Activated B cell treated with CpG ODN at 0.5 μM for 24 hours (primary cell): ENCODE results near the gene DTX3L. TPM values are rescaled to one million over a fixed set of nuclear protein-coding genes. Genes with fewer than 3 reads are reported as not detected.

Experiments used
- ATAC-seq: fragments of 200-7000 bp; cut with Tn5 transposase; one replicate; pipeline ENCODE4 v1.10.0; 2021; ENCODE audit warnings: low read depth, mild to moderate bottlenecking, moderate library complexity
- CTCF ChIA-PET: fragments of 350-600 bp; sonication (Branson Sonifier 250); formaldehyde crosslinking; loops from one replicate; lab custom pipeline; 2021; ENCODE audit warnings: antibody characterized with exemption; lab: Charles Lee
- POLR2A ChIA-PET: fragments of 350-600 bp; sonication (Branson Sonifier 250); formaldehyde crosslinking; loops from one replicate; lab custom pipeline; 2021; ENCODE audit warnings: antibody characterized with exemption; lab: Charles Lee
- DNase-seq: peaks from one replicate; pipeline ENCODE4 v3.0.0; 2022
- H3K27ac Mint-ChIP-seq: one replicate; pipeline ENCODE4 v1.8.0; 2020; ENCODE audit warnings: mixed read lengths
- H3K27me3 Mint-ChIP-seq: one replicate; pipeline ENCODE4 v1.8.0; 2021; ENCODE audit warnings: mixed read lengths
- H3K36me3 Mint-ChIP-seq: one replicate; pipeline ENCODE4 v1.8.0; 2021; ENCODE audit warnings: low read depth, mixed read lengths
- H3K4me1 Mint-ChIP-seq: one replicate; pipeline ENCODE4 v1.8.0; 2021; ENCODE audit warnings: mixed read lengths
- H3K4me3 Mint-ChIP-seq: one replicate; pipeline ENCODE4 v1.8.0; 2020; ENCODE audit warnings: mild to moderate bottlenecking, mixed read lengths
- H3K9me3 Mint-ChIP-seq: one replicate; pipeline ENCODE4 v1.8.0; 2020; ENCODE audit warnings: mixed read lengths
- intact Hi-C: fragments of 100-400 bp; cut with micrococcal nuclease; formaldehyde crosslinking; loops from one replicate; pipeline ENCODE4 v1.15.1; 2024
- total RNA-seq: library from RNA; stranded (reverse); gene quantifications from 2 replicates; pipeline ENCODE4 v1.2.3, GENCODE V29; 2022
- TF ChIP-seq, protein P1 (sequence below): fragments of 200-600 bp; IDR thresholded peaks from one replicate; pipeline ENCODE4 v1.8.0; 2022; ENCODE audit warnings: antibody characterized with exemption, mild to moderate bottlenecking

Gene DTX3L
- total RNA-seq, 1 donor from 2014 or later: 76.5 TPM

DNA sequence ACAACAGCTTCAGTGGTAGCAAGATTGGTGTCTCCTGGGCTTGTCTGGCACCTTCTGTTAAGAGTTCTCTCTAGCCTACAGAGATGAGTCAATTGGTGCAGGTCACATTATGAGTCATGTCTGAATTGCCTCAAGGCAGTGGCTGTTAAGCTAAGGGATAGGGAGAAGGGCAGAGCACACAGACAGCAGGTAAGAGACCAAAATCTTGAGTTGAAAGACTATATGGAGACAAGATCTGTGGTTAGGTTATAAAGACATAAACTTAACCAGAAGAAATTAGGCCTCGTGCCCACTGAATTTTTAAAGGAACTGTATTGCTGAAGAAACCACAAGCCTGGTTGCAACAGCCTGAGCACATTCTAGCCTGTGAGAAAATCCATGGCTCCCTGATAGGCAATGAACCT lies 30.2 kb upstream of the DTX3L start:
- no peak overlapping the region for H3K4me3 Mint-ChIP-seq
- ATAC-seq (peak; percentile 92), DNase-seq (no peak)
- H3K36me3 Mint-ChIP-seq: peaks cover 82% of the 10 kb centered on the region
- no peaks in the 10 kb centered on the region for H3K9me3 Mint-ChIP-seq
- ChIA-PET POLR2A (interaction anchor here (0.6 to 1.4 kb wide), 3 partner anchors 19 to 146 kb away, joined by 3 read pairs; partner anchors contain the start of genes KPNA1 and WDR5B), CTCF (no interaction called here)
- intact Hi-C loops: loop anchor here (5.0 kb wide), 1 partner anchor 987 kb away; the partner anchor contains the start of gene POLQ
- H3K4me1 Mint-ChIP-seq: peaks cover 3% of the 10 kb centered on the region
- H3K27ac Mint-ChIP-seq: no peak overlapping the region
- H3K27me3 Mint-ChIP-seq: no peaks in the 10 kb centered on the region
- TF ChIP-seq, protein P1, sequence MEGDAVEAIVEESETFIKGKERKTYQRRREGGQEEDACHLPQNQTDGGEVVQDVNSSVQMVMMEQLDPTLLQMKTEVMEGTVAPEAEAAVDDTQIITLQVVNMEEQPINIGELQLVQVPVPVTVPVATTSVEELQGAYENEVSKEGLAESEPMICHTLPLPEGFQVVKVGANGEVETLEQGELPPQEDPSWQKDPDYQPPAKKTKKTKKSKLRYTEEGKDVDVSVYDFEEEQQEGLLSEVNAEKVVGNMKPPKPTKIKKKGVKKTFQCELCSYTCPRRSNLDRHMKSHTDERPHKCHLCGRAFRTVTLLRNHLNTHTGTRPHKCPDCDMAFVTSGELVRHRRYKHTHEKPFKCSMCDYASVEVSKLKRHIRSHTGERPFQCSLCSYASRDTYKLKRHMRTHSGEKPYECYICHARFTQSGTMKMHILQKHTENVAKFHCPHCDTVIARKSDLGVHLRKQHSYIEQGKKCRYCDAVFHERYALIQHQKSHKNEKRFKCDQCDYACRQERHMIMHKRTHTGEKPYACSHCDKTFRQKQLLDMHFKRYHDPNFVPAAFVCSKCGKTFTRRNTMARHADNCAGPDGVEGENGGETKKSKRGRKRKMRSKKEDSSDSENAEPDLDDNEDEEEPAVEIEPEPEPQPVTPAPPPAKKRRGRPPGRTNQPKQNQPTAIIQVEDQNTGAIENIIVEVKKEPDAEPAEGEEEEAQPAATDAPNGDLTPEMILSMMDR: no peak

DNA sequence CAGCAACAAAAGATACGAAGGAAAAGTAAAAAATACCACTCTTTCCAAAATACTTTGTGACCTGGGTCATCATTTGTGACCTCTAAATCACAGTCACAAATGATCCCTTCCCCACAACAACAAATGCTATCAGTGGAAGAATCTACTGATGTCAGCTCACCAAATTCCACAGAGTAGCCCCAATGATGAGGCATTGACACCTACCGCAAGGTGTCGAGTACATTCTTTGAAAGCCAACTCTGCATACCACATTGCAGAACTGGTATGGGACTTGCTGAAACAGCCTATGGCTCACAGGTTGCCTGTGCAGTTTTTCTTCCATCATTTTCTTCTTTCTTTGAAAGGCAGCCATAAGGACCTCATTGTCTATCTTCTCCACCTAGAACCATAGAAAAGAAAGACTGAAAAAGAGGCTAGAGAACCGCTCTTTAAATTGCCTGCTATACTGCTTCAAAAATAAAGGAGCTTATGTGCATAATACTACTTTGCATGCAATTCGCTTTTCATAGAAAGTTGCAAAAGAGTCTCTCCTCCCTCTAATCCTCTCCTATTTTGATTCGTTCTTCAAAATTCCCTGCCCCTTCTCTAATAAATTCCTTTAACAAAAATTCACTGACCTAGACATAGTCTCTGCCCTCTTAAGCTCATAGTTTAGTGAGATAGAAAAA lies 28.0 kb upstream of the DTX3L start:
- DNase-seq (no peak), ATAC-seq (no peak)
- intact Hi-C loops: no loop called here
- no peak overlapping the region for H3K27ac Mint-ChIP-seq
- peaks cover 88% of the 10 kb centered on the region for H3K36me3 Mint-ChIP-seq
- no peaks in the 10 kb centered on the region for H3K9me3 Mint-ChIP-seq
- POLR2A ChIA-PET: no interaction called here
- no peak overlapping the region for H3K4me3 Mint-ChIP-seq
- CTCF ChIA-PET: interaction anchor here (0.5 to 1.1 kb wide), 2 partner anchors 143 to 159 kb away, joined by 3 read pairs; no protein-coding TSS in a partner anchor
- no peaks in the 10 kb centered on the region for H3K27me3 Mint-ChIP-seq
- peaks cover 3% of the 10 kb centered on the region for H3K4me1 Mint-ChIP-seq
- TF ChIP-seq, protein P1: no peak

DNA sequence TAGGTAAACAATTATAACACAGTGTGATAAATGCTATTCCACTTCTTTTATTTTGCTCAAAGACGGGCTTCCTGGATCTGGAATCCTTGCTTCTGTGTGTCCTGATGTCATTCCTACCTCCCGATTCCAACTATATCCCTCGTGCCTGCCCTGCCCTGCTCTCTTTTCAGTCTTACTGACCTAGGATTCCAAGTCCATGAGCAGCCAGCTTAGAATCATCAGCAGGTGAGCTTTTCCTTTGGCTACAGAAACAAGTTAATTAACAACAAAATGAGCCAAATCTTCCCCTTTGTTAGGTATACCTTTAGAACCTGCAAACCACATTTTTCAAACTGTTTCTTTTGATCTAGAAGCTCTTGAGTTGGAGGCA lies 27.5 kb upstream of the DTX3L start:
- DNase-seq (no peak), ATAC-seq (no peak)
- intact Hi-C loops: no loop called here
- Mint-ChIP-seq H3K4me1 (peaks cover 3% of the 10 kb centered on the region), H3K9me3 (no peaks in the 10 kb centered on the region), H3K27me3 (no peaks in the 10 kb centered on the region), H3K36me3 (peaks cover 88% of the 10 kb centered on the region), H3K4me3 (no peak overlapping the region), H3K27ac (no peak overlapping the region)
- ChIA-PET CTCF (interaction anchor here (0.5 to 1.1 kb wide), 2 partner anchors 144 to 158 kb away, joined by 3 read pairs; no protein-coding TSS in a partner anchor), POLR2A (no interaction called here)
- TF ChIP-seq, protein P1: no peak

DNA sequence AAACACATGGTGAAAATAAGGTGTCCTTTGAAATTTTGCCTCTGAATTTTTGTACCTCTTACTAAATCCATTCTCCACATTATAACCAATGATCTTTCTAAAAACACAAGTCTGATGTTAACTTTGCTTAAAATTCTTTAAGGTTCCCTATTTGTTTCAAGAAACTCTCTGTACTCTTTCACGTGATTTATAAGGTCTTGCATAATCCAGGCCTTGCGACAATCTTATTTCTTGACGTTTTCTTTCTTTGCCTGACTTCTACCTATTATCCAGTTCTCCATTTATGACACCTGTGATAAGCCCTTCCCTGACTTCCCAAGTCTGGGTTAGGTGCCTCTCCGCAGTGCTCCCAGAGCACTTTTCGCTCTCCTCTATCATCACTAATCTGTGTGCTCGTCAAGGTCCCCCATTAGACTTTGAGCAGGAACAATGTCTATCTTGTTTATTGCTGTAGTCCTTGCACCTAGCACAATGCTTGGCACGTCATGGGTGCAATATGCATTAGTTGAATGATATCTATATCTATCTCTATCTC lies 25.1 kb upstream of the DTX3L start:
- Mint-ChIP-seq H3K27me3 (no peaks in the 10 kb centered on the region), H3K4me1 (no peaks in the 10 kb centered on the region), H3K9me3 (no peaks in the 10 kb centered on the region), H3K27ac (peak overlapping the region; percentile 25), H3K4me3 (no peak overlapping the region), H3K36me3 (peaks cover 80% of the 10 kb centered on the region)
- POLR2A ChIA-PET: no interaction called here
- DNase-seq (no peak), ATAC-seq (no peak)
- TF ChIP-seq, protein P1: no peak
- intact Hi-C loops: no loop called here
- CTCF ChIA-PET: no interaction called here

DNA sequence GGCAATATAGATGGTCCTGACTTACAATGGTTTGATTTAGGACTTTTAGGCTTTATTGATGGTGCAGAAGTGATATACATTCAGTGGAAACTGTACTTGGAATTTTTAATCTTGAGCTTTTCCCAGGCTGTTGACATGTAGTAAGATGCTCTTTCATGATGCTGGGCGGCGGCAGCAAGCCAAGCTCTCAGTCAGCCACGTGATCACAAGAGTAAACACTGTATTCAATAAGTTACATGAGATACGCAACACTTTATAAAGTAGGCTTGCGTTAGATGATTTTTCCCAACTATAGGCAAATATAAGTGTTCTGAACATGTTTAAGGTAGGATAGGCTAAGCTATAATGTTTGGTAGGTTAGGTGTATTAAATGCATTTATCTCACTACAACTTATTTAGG lies 18.0 kb upstream of the DTX3L start:
- no peak overlapping the region for H3K4me3 Mint-ChIP-seq
- H3K27ac Mint-ChIP-seq: no peak overlapping the region
- no peaks in the 10 kb centered on the region for H3K4me1 Mint-ChIP-seq
- H3K9me3 Mint-ChIP-seq: no peaks in the 10 kb centered on the region
- peaks cover 77% of the 10 kb centered on the region for H3K36me3 Mint-ChIP-seq
- TF ChIP-seq, protein P1: no peak
- ATAC-seq (no peak), DNase-seq (no peak)
- H3K27me3 Mint-ChIP-seq: no peaks in the 10 kb centered on the region
- ChIA-PET POLR2A (interaction anchor here (0.6 kb wide), 1 partner anchor 63 kb away, joined by 6 read pairs; no protein-coding TSS in a partner anchor), CTCF (no interaction called here)
- intact Hi-C loops: loop anchor here (5.0 kb wide), 1 partner anchor 716 kb away; no protein-coding TSS in a partner anchor
